GM12878 (cell line): ENCODE data around the gene CHD9. TPM values are rescaled to one million over a fixed set of nuclear protein-coding genes. Genes with fewer than 3 reads are reported as not detected.

ENCODE experiments used
- ATAC-seq: fragments of 200-7000 bp; cut with Tn5 transposase; 3 replicates; pipeline ENCODE4 v1.9.1; 2020; ENCODE audit warnings: mild to moderate bottlenecking, moderate library complexity
- BruUV-seq: library from RNA; stranded (reverse); fragments of 400-500 nt; replicated peaks from 2 replicates; lab custom pipeline; 2021; lab: Mats Ljungman, UMichigan
- CTCF ChIA-PET: fragments of 300-600 bp; sonication (Branson Sonifier 250); formaldehyde crosslinking; extraction: SDS; loops from one replicate; lab custom pipeline; 2021; ENCODE audit warnings: inconsistent platforms; lab: Yijun Ruan, JAX
- POLR2A ChIA-PET: fragments of 350-600 bp; formaldehyde crosslinking; extraction: SDS; loops from one replicate; lab custom pipeline; 2021; ENCODE audit warnings: inconsistent platforms; lab: Charles Lee
- RAD21 ChIA-PET: fragments of 300-600 bp; sonication (Branson Sonifier 250); formaldehyde crosslinking; loops from one replicate; lab custom pipeline; 2023; ENCODE audit warnings: antibody characterized with exemption; ENCODE audit not compliant: unreplicated experiment; lab: Charles Lee
- SMC1A ChIA-PET: fragments of 300-600 bp; sonication (Branson Sonifier 250); formaldehyde crosslinking; loops from one replicate; lab custom pipeline; 2023; ENCODE audit not compliant: unreplicated experiment, uncharacterized antibody; lab: Charles Lee
- DNase-seq: peaks from one replicate; pipeline ENCODE4 v3.0.0-alpha.2; 2011; ENCODE audit warnings: low read depth, low spot score
- FAIRE-seq: peaks from 3 replicates; lab custom pipeline; 2011; peaks lifted over from hg19 to GRCh38; lab: Jason Lieb, UNC
- H2AFZ ChIP-seq: 2 replicates; pipeline ENCODE4 v1.6.0; 2011; ENCODE audit warnings: low read depth, low read length, control low read depth; ENCODE audit not compliant: control insufficient read depth
- H3K27ac ChIP-seq: 2 replicates; pipeline ENCODE4 v1.5.1; 2011; ENCODE audit warnings: control low read depth; ENCODE audit not compliant: control insufficient read depth, insufficient read depth
- H3K27me3 ChIP-seq, 2 experiments: replicated peaks in 1 of 2; 2 replicates each; pipeline versions ENCODE4 v1.6.0 to v1.6.1; 2011; ENCODE audit warnings: low read length in 1 of 2; ENCODE audit not compliant: control insufficient read depth in 2 of 2, insufficient read depth in 2 of 2
- H3K36me3 ChIP-seq, 2 experiments: 2 replicates each; pipeline ENCODE4 v1.5.1; 2011; ENCODE audit warnings: low read length in 1 of 2; ENCODE audit not compliant: control insufficient read depth in 2 of 2, insufficient read depth in 2 of 2
- H3K4me1 ChIP-seq: 2 replicates; pipeline ENCODE4 v1.6.1; 2011; ENCODE audit warnings: mild to moderate bottlenecking, low read length, moderate library complexity, mixed read lengths; ENCODE audit not compliant: control insufficient read depth, insufficient read depth
- H3K4me2 ChIP-seq: 2 replicates; pipeline ENCODE4 v1.6.0; 2011; ENCODE audit warnings: control low read depth; ENCODE audit not compliant: control insufficient read depth, insufficient read depth
- H3K4me3 ChIP-seq: fragments of 200-600 bp; sonication (generic); 2 replicates; pipeline ENCODE4 v1.5.1; 2016
- H3K79me2 ChIP-seq: 2 replicates; pipeline ENCODE4 v1.6.0; 2011; ENCODE audit warnings: low read length; ENCODE audit not compliant: control insufficient read depth, insufficient read depth
- H3K9ac ChIP-seq: 2 replicates; pipeline ENCODE4 v1.8.0; 2011; ENCODE audit warnings: low read length, control low read depth, mixed read lengths; ENCODE audit not compliant: control insufficient read depth, insufficient read depth
- H3K9me3 ChIP-seq: replicated peaks from 3 replicates; pipeline ENCODE4 v1.5.1; 2011; ENCODE audit warnings: mild to moderate bottlenecking, low read length; ENCODE audit not compliant: control insufficient read depth, insufficient read depth
- H4K20me1 ChIP-seq: 2 replicates; pipeline ENCODE4 v1.6.0; 2011; ENCODE audit not compliant: control insufficient read depth, insufficient read depth
- BCL11A ChIP-seq: IDR thresholded peaks from 2 replicates; pipeline ENCODE4 v1.6.1; 2011; ENCODE audit warnings: low read depth, low read length
- ETV6 ChIP-seq, 2 experiments: fragments of 450-650 bp in 1 of 2; IDR thresholded peaks in 1 of 2; conservative IDR thresholded peaks in 1 of 2; 2 replicates each; pipeline ENCODE4 v1.6.1; 2014; ENCODE audit warnings: antibody characterized with exemption in 1 of 2, borderline replicate concordance in 1 of 2, low read depth in 1 of 2, mild to moderate bottlenecking in 1 of 2, moderate library complexity in 1 of 2
- FOXM1 ChIP-seq: IDR thresholded peaks from 2 replicates; pipeline ENCODE4 v1.6.1; 2012; ENCODE audit warnings: low read depth, mild to moderate bottlenecking, inconsistent platforms, low read length, moderate library complexity
- KLF5 ChIP-seq: fragments of 450-650 bp; IDR thresholded peaks from 2 replicates; pipeline ENCODE4 v1.6.1; 2014; ENCODE audit warnings: mild to moderate bottlenecking; ENCODE audit not compliant: partially characterized antibody
- TAF1 ChIP-seq: IDR thresholded peaks from 2 replicates; pipeline ENCODE4 v1.6.1; 2011; ENCODE audit warnings: mild to moderate bottlenecking, low read depth, low read length, borderline replicate concordance
- ZNF384 ChIP-seq: IDR thresholded peaks from 2 replicates; pipeline ENCODE4 v1.6.1; 2012; ENCODE audit warnings: low read depth, mild to moderate bottlenecking, low read length, improper control_type of control experiment, borderline replicate concordance
- WGBS: methylation state at CpG from one replicate; pipeline ENCODE4 v1.1.6; 2016; ENCODE audit warnings: low lambda C conversion rate; ENCODE audit not compliant: insufficient replicate concordance, insufficient coverage; ENCODE audit errors: missing lambda C conversion rate; 5-methylcytosine and 5-hydroxymethylcytosine counted together
- in situ Hi-C: fragments of 300-500 bp; cut with MboI; formaldehyde crosslinking; loops from 9 replicates; pipeline ENCODE4 v1.14.3; 2018; ENCODE audit warnings: mixed read lengths
- intact Hi-C: fragments of 100-400 bp; cut with micrococcal nuclease; formaldehyde crosslinking; loops from one replicate; pipeline ENCODE4 v1.14.2; 2022; ENCODE audit not compliant: unreplicated experiment
- polyA plus RNA-seq, 11 experiments: library from polyadenylated mRNA; depleted of rRNA in 4 of 11; unstranded in 6 of 11; stranded (reverse) in 5 of 11; fragments of >200 nt; fragmentation: Nextera tagmentation in 4 of 11; fragmentation: Illumina TruSeq in 1 of 11; extraction: Ambion mirVana in 4 of 11; extraction: Trizol in 1 of 11; gene quantifications; 1 replicate in 1 of 11; 2 replicates in 10 of 11; pipeline versions ENCODE4 v1.2.1 to v1.2.3, GENCODE V29; 2011 to 2016; ENCODE audit warnings: inconsistent platforms in 2 of 11, missing spikeins in 2 of 11, low read depth in 1 of 11
- total RNA-seq, 4 experiments: library from RNA; depleted of rRNA in 3 of 4; stranded (reverse); fragments of >200 nt in 3 of 4; fragmentation: Illumina TruSeq in 1 of 4; extraction: Trizol in 1 of 4; gene quantifications; 2 replicates each; pipeline versions ENCODE4 v1.2.1 to v1.2.3, GENCODE V29; 2013 to 2021

The CHD9 gene
- total and polyA plus RNA-seq, 10 of the 15 experiments (the other 5 are each of a cell fraction or from before 2014, with no cell fraction given) = 29.2 to 95.7 (median 54.3) TPM

GRCh38 chr16:53282328-53282727, 227.5 kb downstream of the CHD9 start:
- no peak overlapping the region for H2AFZ ChIP-seq
- CTCF ChIA-PET = interaction anchor here (1.5 kb wide), 1 partner anchor 306 kb away, joined by 8 read pairs; no protein-coding TSS in a partner anchor
- no TSS peak for BruUV-seq
- no peak for DNase-seq
- H3K27ac ChIP-seq = no peak overlapping the region
- in situ Hi-C loops (loop anchor here (25.0 kb wide), 1 partner anchor 1095 kb away; no protein-coding TSS in a partner anchor), intact Hi-C loops (loop anchor here (10.0 kb wide), 1 partner anchor 228 kb away; the partner anchor contains the start of genes CHD9 and CHD9NB)
- FAIRE-seq = no peak
- no peak overlapping the region for H3K4me2 ChIP-seq
- RAD21 ChIA-PET = interaction anchor here (1.4 kb wide), 1 partner anchor 228 kb away, joined by 4 read pairs; no protein-coding TSS in a partner anchor
- SMC1A ChIA-PET = no interaction called here
- H3K27me3 ChIP-seq = no peaks in the 10 kb centered on the region
- WGBS = 92% methylated on average over 5 of the region's 5 CpGs
- H3K9me3 ChIP-seq = no peaks in the 10 kb centered on the region
- POLR2A ChIA-PET = interaction anchor here (1.4 kb wide), 1 partner anchor 14 kb away, joined by 3 read pairs; no protein-coding TSS in a partner anchor
- H3K79me2 ChIP-seq = no peaks in the 10 kb centered on the region
- H4K20me1 ChIP-seq = no peaks in the 10 kb centered on the region
- ATAC-seq = no peak; the same call in 2 of the 3 replicates
- TF ChIP-seq ETV6 (conservative IDR thresholded peaks at IDR 0.05 in 1 of 2, IDR thresholded peaks at IDR 0.05 in 1 of 2; ENCODE audit: borderline replicate concordance in 1 of 2, low read depth in 1 of 2) = no peak
- no peak for TF ChIP-seq KLF5
- no peak for TF ChIP-seq ZNF384
- TF ChIP-seq FOXM1 = no peak
- TF ChIP-seq BCL11A = no peak
- no peak for TF ChIP-seq TAF1
- H3K4me3 ChIP-seq = no peak overlapping the region
- H3K4me1 ChIP-seq = no peaks in the 10 kb centered on the region
- H3K9ac ChIP-seq = no peak overlapping the region
- peaks cover 4 to 22% of the 10 kb centered on the region in 2 experiments for H3K36me3 ChIP-seq
